GM18508 (cell line): Measurements from ENCODE around the gene XPR1.

Experiments
- ATAC-seq: cut with Tn5 transposase; IDR thresholded peaks from one replicate; pipeline ENCODE4 v1.9.1; 2021; ENCODE audit warnings: moderate number of reproducible peaks; ENCODE audit not compliant: insufficient read depth, unreplicated experiment

Gene XPR1

DNA sequence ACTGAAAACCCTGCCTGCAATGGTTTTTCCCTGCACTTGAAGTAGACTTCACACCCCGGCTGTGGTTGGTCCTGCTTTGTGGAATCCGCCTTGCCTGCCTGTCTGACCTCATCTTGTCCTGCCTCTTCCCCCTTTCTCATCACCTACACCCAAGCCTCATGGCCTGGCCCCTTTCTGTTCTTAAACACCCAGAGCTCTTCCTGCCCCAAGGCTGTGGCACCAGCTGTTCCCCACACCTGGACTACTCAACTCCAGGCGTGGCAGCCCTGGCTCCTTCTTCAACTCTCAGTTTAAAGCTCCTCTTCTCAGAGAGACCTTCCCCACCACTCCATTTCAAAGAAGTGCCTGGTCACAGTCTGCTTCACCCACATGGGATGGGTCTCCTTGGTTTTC lies 307.9 kb downstream of the XPR1 start:
- no peak for ATAC-seq
